GM23338 (cell line): ENCODE measurements around the gene VAMP3. TPM values are rescaled to one million over a fixed set of nuclear protein-coding genes. Genes with fewer than 3 reads are reported as not detected.

Experiments
- ATAC-seq: fragments of 200-7000 bp; cut with Tn5 transposase; 3 replicates; pipeline ENCODE4 v1.9.1; 2020
- DNase-seq: peaks from one replicate; pipeline ENCODE4 v3.0.0-alpha.2; 2015; ENCODE audit warnings: low spot score
- H2AFZ ChIP-seq: fragments of 200-600 bp; sonication (generic); 2 replicates; pipeline ENCODE4 v1.8.0; 2016; ENCODE audit warnings: antibody characterized with exemption, mild to moderate bottlenecking, moderate library complexity
- H3F3A ChIP-seq: fragments of 200-600 bp; sonication (generic); replicated peaks from 2 replicates; pipeline ENCODE4 v1.8.0; 2017; ENCODE audit warnings: antibody characterized with exemption, mixed run types, low read depth
- H3K27ac ChIP-seq: fragments of 200-600 bp; sonication (generic); 2 replicates; pipeline ENCODE4 v1.6.1; 2016; ENCODE audit warnings: low read depth
- H3K27me3 ChIP-seq: fragments of 200-600 bp; sonication (generic); 2 replicates; pipeline ENCODE4 v1.8.0; 2016; ENCODE audit warnings: mild to moderate bottlenecking, mixed run types, moderate library complexity; ENCODE audit not compliant: insufficient read depth
- H3K36me3 ChIP-seq: fragments of 200-600 bp; sonication (generic); 2 replicates; pipeline ENCODE4 v1.8.0; 2016; ENCODE audit warnings: mild to moderate bottlenecking; ENCODE audit not compliant: insufficient read depth
- H3K4me1 ChIP-seq: fragments of 200-600 bp; sonication (generic); 2 replicates; pipeline ENCODE4 v1.8.0; 2016; ENCODE audit warnings: mild to moderate bottlenecking, moderate library complexity; ENCODE audit not compliant: insufficient read depth
- H3K4me2 ChIP-seq: fragments of 200-600 bp; sonication (generic); 2 replicates; pipeline ENCODE4 v1.7.1; 2017; ENCODE audit warnings: mixed run types
- H3K4me3 ChIP-seq: fragments of 200-600 bp; sonication (generic); 2 replicates; pipeline ENCODE4 v1.6.1; 2016; ENCODE audit warnings: mixed run types
- H3K79me2 ChIP-seq: fragments of 200-600 bp; sonication (generic); replicated peaks from 2 replicates; pipeline ENCODE4 v1.8.0; 2017; ENCODE audit warnings: mild to moderate bottlenecking; ENCODE audit not compliant: insufficient read depth
- H3K9me2 ChIP-seq: fragments of 200-600 bp; sonication (generic); 2 replicates; pipeline ENCODE4 v1.8.0; 2017; ENCODE audit not compliant: insufficient read depth
- H4K20me1 ChIP-seq: fragments of 200-600 bp; sonication (generic); replicated peaks from 2 replicates; pipeline ENCODE4 v1.8.0; 2017; ENCODE audit warnings: mild to moderate bottlenecking; ENCODE audit not compliant: insufficient read depth
- H3K27ac Mint-ChIP-seq: 2 replicates; pipeline ENCODE4 v1.8.0; 2020; ENCODE audit warnings: inconsistent platforms, mild to moderate bottlenecking, moderate library complexity, mixed read lengths
- H3K27me3 Mint-ChIP-seq: 3 replicates; pipeline ENCODE4 v1.8.0; 2022; ENCODE audit warnings: low read depth, mild to moderate bottlenecking, moderate library complexity, mixed read lengths, inconsistent platforms; ENCODE audit not compliant: insufficient read depth, poor library complexity
- H3K36me3 Mint-ChIP-seq: 3 replicates; pipeline ENCODE4 v1.8.0; 2021; ENCODE audit warnings: low read depth, mild to moderate bottlenecking, inconsistent platforms, moderate library complexity, mixed read lengths
- H3K4me1 Mint-ChIP-seq: 3 replicates; pipeline ENCODE4 v1.8.0; 2020; ENCODE audit warnings: mild to moderate bottlenecking, inconsistent platforms, mixed read lengths
- H3K4me3 Mint-ChIP-seq: 3 replicates; pipeline ENCODE4 v1.8.0; 2021; ENCODE audit warnings: moderate library complexity, mild to moderate bottlenecking, inconsistent platforms, mixed read lengths
- H3K9me3 Mint-ChIP-seq: 3 replicates; pipeline ENCODE4 v1.8.0; 2020; ENCODE audit warnings: moderate library complexity, mild to moderate bottlenecking, inconsistent platforms, mixed read lengths
- CREB1 ChIP-seq: fragments of 250-450 bp; sonication (Bioruptor Pico); IDR thresholded peaks from 2 replicates; pipeline ENCODE4 v1.5.0; 2020; ENCODE audit warnings: low read depth, mild to moderate bottlenecking, moderate library complexity
- EZH2 ChIP-seq: fragments of 200-600 bp; sonication (generic); IDR thresholded peaks from one replicate; pipeline ENCODE4 v1.8.0; 2017; ENCODE audit warnings: antibody characterized with exemption, mild to moderate bottlenecking, low read depth; ENCODE audit not compliant: unreplicated experiment
- EZH2phosphoT487 ChIP-seq: fragments of 200-600 bp; sonication (generic); IDR thresholded peaks from one replicate; pipeline ENCODE4 v1.8.1; 2018; ENCODE audit warnings: antibody characterized with exemption; ENCODE audit not compliant: unreplicated experiment
- JUNB ChIP-seq: IDR thresholded peaks from one replicate; pipeline ENCODE4 v1.6.1; 2016; ENCODE audit warnings: antibody characterized with exemption; ENCODE audit not compliant: unreplicated experiment
- NANOG ChIP-seq: IDR thresholded peaks from 2 replicates; pipeline ENCODE4 v1.6.1; 2016; ENCODE audit warnings: antibody characterized with exemption, borderline replicate concordance
- POLR2AphosphoS5 ChIP-seq: IDR thresholded peaks from 2 replicates; pipeline ENCODE4 v1.6.1; 2016; ENCODE audit warnings: antibody characterized with exemption, low read depth
- STAT1 ChIP-seq: IDR thresholded peaks from one replicate; pipeline ENCODE4 v1.6.1; 2016; ENCODE audit warnings: antibody characterized with exemption; ENCODE audit not compliant: unreplicated experiment
- ZNF114 ChIP-seq: fragments of 250-450 bp; sonication (Bioruptor Pico); IDR thresholded peaks from 2 replicates; pipeline ENCODE4 v1.5.0; 2020; ENCODE audit warnings: mild to moderate bottlenecking, moderate library complexity
- ZNF331 ChIP-seq: fragments of 250-450 bp; sonication (Bioruptor Pico); IDR thresholded peaks from 2 replicates; pipeline ENCODE4 v1.5.0; 2020; ENCODE audit warnings: low read depth, mild to moderate bottlenecking, moderate library complexity
- polyA plus RNA-seq: library from polyadenylated mRNA; unstranded; fragments of >200 nt; fragmentation: Nextera tagmentation; extraction: Ambion mirVana; gene quantifications from 2 replicates; pipeline ENCODE4 v1.2.1, GENCODE V29; 2016
- total RNA-seq: library from RNA; depleted of rRNA; stranded (reverse); fragments of >200 nt; shearing (Covaris generic); gene quantifications from 2 replicates; pipeline ENCODE4 v1.2.3, GENCODE V29; 2014
- TF ChIP-seq, protein P1 (sequence below), 2 experiments: fragments of 200-600 bp in 1 of 2; sonication (generic) in 1 of 2; conservative IDR thresholded peaks; 2 replicates each; pipeline versions ENCODE4 v1.5.1 to v1.6.1; 2016 to 2017; ENCODE audit warnings: antibody characterized with exemption in 2 of 2, low read depth in 2 of 2, mild to moderate bottlenecking in 2 of 2, moderate library complexity in 1 of 2
- TF ChIP-seq, protein P2 (sequence below): IDR thresholded peaks from 2 replicates; pipeline ENCODE4 v1.6.1; 2016; ENCODE audit warnings: antibody characterized with exemption
- TF ChIP-seq, protein P3 (sequence below): fragments of 250-450 bp; sonication (Bioruptor Pico); IDR thresholded peaks from 2 replicates; pipeline ENCODE4 v1.5.0; 2020; ENCODE audit warnings: mild to moderate bottlenecking, moderate library complexity
- TF ChIP-seq, protein P4 (sequence below): IDR thresholded peaks from one replicate; pipeline ENCODE4 v1.6.1; 2018; ENCODE audit warnings: antibody characterized with exemption; ENCODE audit not compliant: unreplicated experiment

Gene VAMP3
- total and polyA plus RNA-seq, 2 experiments from 2014 or later = 16.3 to 43.0 TPM

DNA sequence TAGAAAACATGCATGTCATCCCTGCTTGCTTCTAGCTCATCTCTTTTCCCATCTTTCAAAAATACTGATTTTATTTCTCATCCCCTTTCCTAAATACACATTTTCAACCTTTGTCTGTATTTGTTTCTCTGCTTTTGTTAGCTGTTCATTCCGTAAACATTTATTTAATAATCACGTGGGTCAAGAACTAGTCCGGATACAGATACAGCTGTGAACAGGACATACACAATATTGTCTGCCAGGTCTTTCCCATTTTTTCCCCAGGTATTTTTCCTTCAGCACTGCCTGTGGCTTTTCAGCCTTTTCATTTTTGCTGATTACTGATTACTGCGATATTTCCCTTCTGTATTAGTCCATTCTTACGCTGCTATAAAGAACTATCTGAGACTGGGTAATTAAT is 18.7 kb downstream of the VAMP3 start:
- DNase-seq = no peak
- Histone ChIP-seq H3K36me3 (peaks cover 58% of the 10 kb centered on the region), H3K9me2 (no peaks in the 10 kb centered on the region; the same call in 1 of the 2 replicates), H3K27ac (no peak overlapping the region), H3K4me2 (no peak overlapping the region), H4K20me1 (no peaks in the 10 kb centered on the region), H3F3A (no peaks in the 10 kb centered on the region), H3K4me1 (no peaks in the 10 kb centered on the region), H3K4me3 (no peak overlapping the region), H3K27me3 (peaks cover 5% of the 10 kb centered on the region), H2AFZ (no peak overlapping the region), H3K79me2 (no peaks in the 10 kb centered on the region)
- Mint-ChIP-seq H3K27me3 (peaks cover 10% of the 10 kb centered on the region), H3K36me3 (peaks cover 85% of the 10 kb centered on the region), H3K9me3 (peaks cover 46% of the 10 kb centered on the region), H3K27ac (no peak overlapping the region), H3K4me1 (no peaks in the 10 kb centered on the region), H3K4me3 (no peak overlapping the region)
- no peak for ATAC-seq
- TF ChIP-seq STAT1 (no peak), POLR2AphosphoS5 (no peak), EZH2phosphoT487 (no peak), NANOG (no peak), ZNF114 (CRISPR knock-in tag) (no peak), CREB1 (CRISPR knock-in tag) (no peak), EZH2 (no peak), JUNB (no peak), ZNF331 (no peak)
- TF ChIP-seq, protein P1, sequence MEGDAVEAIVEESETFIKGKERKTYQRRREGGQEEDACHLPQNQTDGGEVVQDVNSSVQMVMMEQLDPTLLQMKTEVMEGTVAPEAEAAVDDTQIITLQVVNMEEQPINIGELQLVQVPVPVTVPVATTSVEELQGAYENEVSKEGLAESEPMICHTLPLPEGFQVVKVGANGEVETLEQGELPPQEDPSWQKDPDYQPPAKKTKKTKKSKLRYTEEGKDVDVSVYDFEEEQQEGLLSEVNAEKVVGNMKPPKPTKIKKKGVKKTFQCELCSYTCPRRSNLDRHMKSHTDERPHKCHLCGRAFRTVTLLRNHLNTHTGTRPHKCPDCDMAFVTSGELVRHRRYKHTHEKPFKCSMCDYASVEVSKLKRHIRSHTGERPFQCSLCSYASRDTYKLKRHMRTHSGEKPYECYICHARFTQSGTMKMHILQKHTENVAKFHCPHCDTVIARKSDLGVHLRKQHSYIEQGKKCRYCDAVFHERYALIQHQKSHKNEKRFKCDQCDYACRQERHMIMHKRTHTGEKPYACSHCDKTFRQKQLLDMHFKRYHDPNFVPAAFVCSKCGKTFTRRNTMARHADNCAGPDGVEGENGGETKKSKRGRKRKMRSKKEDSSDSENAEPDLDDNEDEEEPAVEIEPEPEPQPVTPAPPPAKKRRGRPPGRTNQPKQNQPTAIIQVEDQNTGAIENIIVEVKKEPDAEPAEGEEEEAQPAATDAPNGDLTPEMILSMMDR (conservative IDR thresholded peaks at IDR 0.05; ENCODE audit: low read depth in 2 of 2) = no peak
- TF ChIP-seq, protein P2, sequence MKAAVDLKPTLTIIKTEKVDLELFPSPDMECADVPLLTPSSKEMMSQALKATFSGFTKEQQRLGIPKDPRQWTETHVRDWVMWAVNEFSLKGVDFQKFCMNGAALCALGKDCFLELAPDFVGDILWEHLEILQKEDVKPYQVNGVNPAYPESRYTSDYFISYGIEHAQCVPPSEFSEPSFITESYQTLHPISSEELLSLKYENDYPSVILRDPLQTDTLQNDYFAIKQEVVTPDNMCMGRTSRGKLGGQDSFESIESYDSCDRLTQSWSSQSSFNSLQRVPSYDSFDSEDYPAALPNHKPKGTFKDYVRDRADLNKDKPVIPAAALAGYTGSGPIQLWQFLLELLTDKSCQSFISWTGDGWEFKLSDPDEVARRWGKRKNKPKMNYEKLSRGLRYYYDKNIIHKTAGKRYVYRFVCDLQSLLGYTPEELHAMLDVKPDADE = no peak
- TF ChIP-seq, protein P3, sequence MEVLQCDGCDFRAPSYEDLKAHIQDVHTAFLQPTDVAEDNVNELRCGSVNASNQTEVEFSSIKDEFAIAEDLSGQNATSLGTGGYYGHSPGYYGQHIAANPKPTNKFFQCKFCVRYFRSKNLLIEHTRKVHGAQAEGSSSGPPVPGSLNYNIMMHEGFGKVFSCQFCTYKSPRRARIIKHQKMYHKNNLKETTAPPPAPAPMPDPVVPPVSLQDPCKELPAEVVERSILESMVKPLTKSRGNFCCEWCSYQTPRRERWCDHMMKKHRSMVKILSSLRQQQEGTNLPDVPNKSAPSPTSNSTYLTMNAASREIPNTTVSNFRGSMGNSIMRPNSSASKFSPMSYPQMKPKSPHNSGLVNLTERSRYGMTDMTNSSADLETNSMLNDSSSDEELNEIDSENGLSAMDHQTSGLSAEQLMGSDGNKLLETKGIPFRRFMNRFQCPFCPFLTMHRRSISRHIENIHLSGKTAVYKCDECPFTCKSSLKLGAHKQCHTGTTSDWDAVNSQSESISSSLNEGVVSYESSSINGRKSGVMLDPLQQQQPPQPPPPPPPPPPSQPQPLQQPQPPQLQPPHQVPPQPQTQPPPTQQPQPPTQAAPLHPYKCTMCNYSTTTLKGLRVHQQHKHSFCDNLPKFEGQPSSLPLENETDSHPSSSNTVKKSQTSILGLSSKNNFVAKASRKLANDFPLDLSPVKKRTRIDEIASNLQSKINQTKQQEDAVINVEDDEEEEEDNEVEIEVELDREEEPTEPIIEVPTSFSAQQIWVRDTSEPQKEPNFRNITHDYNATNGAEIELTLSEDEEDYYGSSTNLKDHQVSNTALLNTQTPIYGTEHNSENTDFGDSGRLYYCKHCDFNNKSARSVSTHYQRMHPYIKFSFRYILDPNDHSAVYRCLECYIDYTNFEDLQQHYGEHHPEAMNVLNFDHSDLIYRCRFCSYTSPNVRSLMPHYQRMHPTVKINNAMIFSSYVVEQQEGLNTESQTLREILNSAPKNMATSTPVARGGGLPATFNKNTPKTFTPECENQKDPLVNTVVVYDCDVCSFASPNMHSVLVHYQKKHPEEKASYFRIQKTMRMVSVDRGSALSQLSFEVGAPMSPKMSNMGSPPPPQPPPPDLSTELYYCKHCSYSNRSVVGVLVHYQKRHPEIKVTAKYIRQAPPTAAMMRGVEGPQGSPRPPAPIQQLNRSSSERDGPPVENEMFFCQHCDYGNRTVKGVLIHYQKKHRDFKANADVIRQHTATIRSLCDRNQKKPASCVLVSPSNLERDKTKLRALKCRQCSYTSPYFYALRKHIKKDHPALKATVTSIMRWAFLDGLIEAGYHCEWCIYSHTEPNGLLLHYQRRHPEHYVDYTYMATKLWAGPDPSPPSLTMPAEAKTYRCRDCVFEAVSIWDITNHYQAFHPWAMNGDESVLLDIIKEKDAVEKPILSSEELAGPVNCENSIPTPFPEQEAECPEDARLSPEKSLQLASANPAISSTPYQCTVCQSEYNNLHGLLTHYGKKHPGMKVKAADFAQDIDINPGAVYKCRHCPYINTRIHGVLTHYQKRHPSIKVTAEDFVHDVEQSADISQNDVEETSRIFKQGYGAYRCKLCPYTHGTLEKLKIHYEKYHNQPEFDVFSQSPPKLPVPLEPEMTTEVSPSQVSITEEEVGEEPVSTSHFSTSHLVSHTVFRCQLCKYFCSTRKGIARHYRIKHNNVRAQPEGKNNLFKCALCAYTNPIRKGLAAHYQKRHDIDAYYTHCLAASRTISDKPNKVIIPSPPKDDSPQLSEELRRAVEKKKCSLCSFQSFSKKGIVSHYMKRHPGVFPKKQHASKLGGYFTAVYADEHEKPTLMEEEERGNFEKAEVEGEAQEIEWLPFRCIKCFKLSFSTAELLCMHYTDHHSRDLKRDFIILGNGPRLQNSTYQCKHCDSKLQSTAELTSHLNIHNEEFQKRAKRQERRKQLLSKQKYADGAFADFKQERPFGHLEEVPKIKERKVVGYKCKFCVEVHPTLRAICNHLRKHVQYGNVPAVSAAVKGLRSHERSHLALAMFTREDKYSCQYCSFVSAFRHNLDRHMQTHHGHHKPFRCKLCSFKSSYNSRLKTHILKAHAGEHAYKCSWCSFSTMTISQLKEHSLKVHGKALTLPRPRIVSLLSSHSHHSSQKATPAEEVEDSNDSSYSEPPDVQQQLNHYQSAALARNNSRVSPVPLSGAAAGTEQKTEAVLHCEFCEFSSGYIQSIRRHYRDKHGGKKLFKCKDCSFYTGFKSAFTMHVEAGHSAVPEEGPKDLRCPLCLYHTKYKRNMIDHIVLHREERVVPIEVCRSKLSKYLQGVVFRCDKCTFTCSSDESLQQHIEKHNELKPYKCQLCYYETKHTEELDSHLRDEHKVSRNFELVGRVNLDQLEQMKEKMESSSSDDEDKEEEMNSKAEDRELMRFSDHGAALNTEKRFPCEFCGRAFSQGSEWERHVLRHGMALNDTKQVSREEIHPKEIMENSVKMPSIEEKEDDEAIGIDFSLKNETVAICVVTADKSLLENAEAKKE (CRISPR knock-in tag) = no peak
- TF ChIP-seq, protein P4, sequence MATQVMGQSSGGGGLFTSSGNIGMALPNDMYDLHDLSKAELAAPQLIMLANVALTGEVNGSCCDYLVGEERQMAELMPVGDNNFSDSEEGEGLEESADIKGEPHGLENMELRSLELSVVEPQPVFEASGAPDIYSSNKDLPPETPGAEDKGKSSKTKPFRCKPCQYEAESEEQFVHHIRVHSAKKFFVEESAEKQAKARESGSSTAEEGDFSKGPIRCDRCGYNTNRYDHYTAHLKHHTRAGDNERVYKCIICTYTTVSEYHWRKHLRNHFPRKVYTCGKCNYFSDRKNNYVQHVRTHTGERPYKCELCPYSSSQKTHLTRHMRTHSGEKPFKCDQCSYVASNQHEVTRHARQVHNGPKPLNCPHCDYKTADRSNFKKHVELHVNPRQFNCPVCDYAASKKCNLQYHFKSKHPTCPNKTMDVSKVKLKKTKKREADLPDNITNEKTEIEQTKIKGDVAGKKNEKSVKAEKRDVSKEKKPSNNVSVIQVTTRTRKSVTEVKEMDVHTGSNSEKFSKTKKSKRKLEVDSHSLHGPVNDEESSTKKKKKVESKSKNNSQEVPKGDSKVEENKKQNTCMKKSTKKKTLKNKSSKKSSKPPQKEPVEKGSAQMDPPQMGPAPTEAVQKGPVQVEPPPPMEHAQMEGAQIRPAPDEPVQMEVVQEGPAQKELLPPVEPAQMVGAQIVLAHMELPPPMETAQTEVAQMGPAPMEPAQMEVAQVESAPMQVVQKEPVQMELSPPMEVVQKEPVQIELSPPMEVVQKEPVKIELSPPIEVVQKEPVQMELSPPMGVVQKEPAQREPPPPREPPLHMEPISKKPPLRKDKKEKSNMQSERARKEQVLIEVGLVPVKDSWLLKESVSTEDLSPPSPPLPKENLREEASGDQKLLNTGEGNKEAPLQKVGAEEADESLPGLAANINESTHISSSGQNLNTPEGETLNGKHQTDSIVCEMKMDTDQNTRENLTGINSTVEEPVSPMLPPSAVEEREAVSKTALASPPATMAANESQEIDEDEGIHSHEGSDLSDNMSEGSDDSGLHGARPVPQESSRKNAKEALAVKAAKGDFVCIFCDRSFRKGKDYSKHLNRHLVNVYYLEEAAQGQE = no peak
